GM12872 (cell line): ENCODE data around the gene EPS8L2.

Source experiments
- CTCF ChIP-seq: IDR thresholded peaks from 3 replicates; pipeline ENCODE4 v1.5.1; 2011; ENCODE audit warnings: low read depth, mild to moderate bottlenecking, low read length, moderate library complexity; ENCODE audit not compliant: insufficient read depth

EPS8L2 gene

GRCh38 chr11:724778-725386 lies 18.9 kb downstream of the EPS8L2 start:
- TF ChIP-seq CTCF: no peak

- TF ChIP-seq CTCF: no peak
Observed at GRCh38 chr11:725624-726202, 19.7 kb downstream of the EPS8L2 start.

- no peak for TF ChIP-seq CTCF
Observed at GRCh38 chr11:726278-727220, 20.5 kb downstream of the EPS8L2 start.

- no peak for TF ChIP-seq CTCF
Observed at GRCh38 chr11:727281-727701, 21.3 kb downstream of the EPS8L2 start.

- TF ChIP-seq CTCF: peak; percentile 99
Observed at GRCh38 chr11:727859-728748, 22.1 kb downstream of the EPS8L2 start.

- no peak for TF ChIP-seq CTCF
Observed at GRCh38 chr11:728901-729491, 23.0 kb downstream of the EPS8L2 start.
